ENCODE data around the gene INPPL1. TPM values are rescaled to one million over a fixed set of nuclear protein-coding genes. Genes with fewer than 3 reads are reported as not detected.

INPPL1 gene
- total RNA-seq, 1 donor from 2014 or later, result 69.2 TPM

DNA sequence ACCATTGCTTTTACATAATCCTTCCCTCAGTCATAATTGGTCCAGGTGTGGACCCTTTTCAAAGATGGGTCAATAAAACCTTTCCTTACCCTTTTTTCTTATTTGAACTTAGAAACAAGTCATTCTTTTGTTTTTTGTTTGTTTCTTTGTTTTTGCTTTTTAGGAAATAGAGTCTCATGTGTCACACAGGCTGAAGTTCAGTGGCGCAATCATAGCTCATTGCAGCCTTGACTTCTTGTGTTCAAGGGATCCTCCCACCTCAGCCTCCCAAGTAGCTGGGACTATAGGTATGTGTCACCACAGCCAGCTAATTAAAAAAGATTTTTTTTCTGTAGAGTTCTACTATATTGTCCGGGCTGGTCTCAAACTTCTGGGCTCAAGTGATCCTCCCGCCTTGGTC, 28.8 kb downstream of the INPPL1 start:
- DNase-seq (ENCODE audit: extremely low spot score in 2 of 2), result no peak
- no peaks in the 10 kb centered on the region for H3K4me1 ChIP-seq
- H3K36me3 ChIP-seq, result no peaks in the 10 kb centered on the region
- H3K27me3 ChIP-seq, result no peaks in the 10 kb centered on the region
- intact Hi-C loops (cut with DNase I), result no loop called here
- TF ChIP-seq POLR2AphosphoS5 (IDR thresholded peaks at IDR 0.05; ENCODE audit: insufficient read depth in 1 of 2, low read depth in 1 of 2), result no peak
- TF ChIP-seq, protein P1, sequence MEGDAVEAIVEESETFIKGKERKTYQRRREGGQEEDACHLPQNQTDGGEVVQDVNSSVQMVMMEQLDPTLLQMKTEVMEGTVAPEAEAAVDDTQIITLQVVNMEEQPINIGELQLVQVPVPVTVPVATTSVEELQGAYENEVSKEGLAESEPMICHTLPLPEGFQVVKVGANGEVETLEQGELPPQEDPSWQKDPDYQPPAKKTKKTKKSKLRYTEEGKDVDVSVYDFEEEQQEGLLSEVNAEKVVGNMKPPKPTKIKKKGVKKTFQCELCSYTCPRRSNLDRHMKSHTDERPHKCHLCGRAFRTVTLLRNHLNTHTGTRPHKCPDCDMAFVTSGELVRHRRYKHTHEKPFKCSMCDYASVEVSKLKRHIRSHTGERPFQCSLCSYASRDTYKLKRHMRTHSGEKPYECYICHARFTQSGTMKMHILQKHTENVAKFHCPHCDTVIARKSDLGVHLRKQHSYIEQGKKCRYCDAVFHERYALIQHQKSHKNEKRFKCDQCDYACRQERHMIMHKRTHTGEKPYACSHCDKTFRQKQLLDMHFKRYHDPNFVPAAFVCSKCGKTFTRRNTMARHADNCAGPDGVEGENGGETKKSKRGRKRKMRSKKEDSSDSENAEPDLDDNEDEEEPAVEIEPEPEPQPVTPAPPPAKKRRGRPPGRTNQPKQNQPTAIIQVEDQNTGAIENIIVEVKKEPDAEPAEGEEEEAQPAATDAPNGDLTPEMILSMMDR (IDR thresholded peaks at IDR 0.05), result no peak
- no peak for TF ChIP-seq POLR2A (IDR thresholded peaks at IDR 0.05)
- H3K4me3 ChIP-seq, result no peak overlapping the region
- H3K27ac ChIP-seq, result no peak overlapping the region
- no peaks in the 10 kb centered on the region for H3K9me3 ChIP-seq

DNA sequence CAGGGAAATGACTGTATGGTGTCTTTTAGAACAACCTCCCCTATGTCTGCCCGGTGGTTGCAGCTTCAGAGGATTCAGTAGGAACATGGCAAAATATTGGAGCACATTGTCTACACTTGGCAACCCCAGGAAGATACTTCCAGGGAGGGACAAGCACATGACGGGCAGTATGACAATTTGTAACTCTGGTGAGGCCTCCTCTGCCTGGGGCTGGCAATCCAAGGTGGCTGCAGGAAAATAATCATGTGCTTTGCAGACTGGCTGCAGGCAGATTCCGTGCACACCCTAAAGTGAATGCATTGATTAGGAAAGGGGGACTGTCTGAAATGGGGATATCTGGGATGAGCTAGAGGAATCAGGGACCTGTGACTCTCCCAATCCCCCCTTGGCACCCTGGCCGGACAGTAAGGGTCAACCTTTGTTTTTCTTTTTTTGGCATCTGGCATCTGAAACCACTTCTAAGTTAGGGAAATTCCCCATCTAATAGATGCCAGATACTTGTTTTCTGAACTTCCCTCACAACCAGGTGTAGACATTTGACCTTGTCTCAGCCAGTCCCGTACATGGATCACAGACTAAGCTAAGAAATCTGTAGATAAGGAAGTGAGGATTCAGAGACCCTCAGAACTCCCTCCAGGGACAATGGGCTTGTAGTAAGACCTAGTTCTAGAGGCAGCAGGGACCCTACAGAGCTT, 29.9 kb downstream of the INPPL1 start:
- no peak for TF ChIP-seq POLR2A (IDR thresholded peaks at IDR 0.05)
- TF ChIP-seq, protein P1 (IDR thresholded peaks at IDR 0.05), result no peak
- TF ChIP-seq POLR2AphosphoS5 (IDR thresholded peaks at IDR 0.05; ENCODE audit: insufficient read depth in 1 of 2, low read depth in 1 of 2), result no peak
- no peak for DNase-seq (ENCODE audit: extremely low spot score in 2 of 2)
- intact Hi-C loops (cut with DNase I), result no loop called here

DNA sequence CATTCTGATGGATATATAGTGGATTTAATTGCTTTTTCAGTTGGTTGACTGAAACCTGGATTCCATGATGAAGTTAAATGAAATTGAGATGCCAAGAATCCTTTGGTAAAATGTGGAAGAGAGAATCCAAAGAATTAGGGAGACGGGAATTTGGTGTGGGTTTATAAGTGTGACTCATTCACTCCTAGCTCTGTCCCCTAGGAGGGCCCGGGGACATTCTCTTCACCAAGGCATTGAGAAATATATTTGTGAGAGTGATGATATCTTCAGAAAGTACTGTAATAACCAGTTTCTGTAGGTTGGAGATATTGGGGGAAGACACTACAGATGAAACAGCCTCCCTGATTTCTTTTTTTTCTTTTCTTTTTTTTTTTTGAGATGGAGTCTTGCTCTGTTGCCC, 33.0 kb downstream of the INPPL1 start:
- DNase-seq (ENCODE audit: extremely low spot score in 2 of 2), result no peak
- Histone ChIP-seq H3K36me3 (no peaks in the 10 kb centered on the region), H3K4me3 (no peak overlapping the region), H3K9me3 (no peaks in the 10 kb centered on the region), H3K4me1 (no peaks in the 10 kb centered on the region), H3K27me3 (no peaks in the 10 kb centered on the region), H3K27ac (no peak overlapping the region)
- intact Hi-C loops (cut with DNase I), result no loop called here
- TF ChIP-seq, protein P1 (IDR thresholded peaks at IDR 0.05), result no peak
- TF ChIP-seq POLR2A (IDR thresholded peaks at IDR 0.05), result no peak
- TF ChIP-seq POLR2AphosphoS5 (IDR thresholded peaks at IDR 0.05; ENCODE audit: insufficient read depth in 1 of 2, low read depth in 1 of 2), result no peak

More for the DNA sequence above, 29.9 kb downstream of the INPPL1 start:
- H3K27me3 ChIP-seq, result no peaks in the 10 kb centered on the region
- no peak overlapping the region for H3K27ac ChIP-seq
- H3K36me3 ChIP-seq, result no peaks in the 10 kb centered on the region
- H3K9me3 ChIP-seq, result no peaks in the 10 kb centered on the region
- H3K4me1 ChIP-seq, result no peaks in the 10 kb centered on the region
- no peak overlapping the region for H3K4me3 ChIP-seq

DNA sequence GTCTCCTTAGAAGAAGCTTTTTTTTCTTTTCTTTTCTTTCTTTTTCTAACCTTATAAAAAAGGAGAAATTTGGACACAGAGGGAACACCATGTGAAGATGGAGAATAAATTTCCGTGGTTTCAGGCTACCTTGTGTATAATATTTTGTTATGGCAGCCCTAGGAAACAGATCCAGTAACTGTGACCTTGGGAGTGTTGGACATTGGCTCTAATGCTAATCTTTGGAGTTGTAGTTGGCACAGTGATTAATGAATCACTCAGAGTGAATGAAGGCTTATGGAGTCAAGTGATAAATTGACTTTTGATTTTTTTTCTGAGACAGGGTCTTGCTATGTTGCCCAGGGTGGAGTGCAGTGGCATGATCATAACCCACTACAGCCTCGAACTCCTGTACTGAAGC, 34.9 kb downstream of the INPPL1 start:
- TF ChIP-seq POLR2AphosphoS5 (IDR thresholded peaks at IDR 0.05; ENCODE audit: insufficient read depth in 1 of 2, low read depth in 1 of 2) (no peak), POLR2A (IDR thresholded peaks at IDR 0.05) (no peak)
- TF ChIP-seq, protein P1 (IDR thresholded peaks at IDR 0.05), result no peak
- H3K36me3 ChIP-seq, result no peaks in the 10 kb centered on the region
- no peaks in the 10 kb centered on the region for H3K9me3 ChIP-seq
- intact Hi-C loops (cut with DNase I), result no loop called here
- H3K4me3 ChIP-seq, result no peak overlapping the region
- DNase-seq (ENCODE audit: extremely low spot score in 2 of 2), result no peak
- H3K27me3 ChIP-seq, result no peaks in the 10 kb centered on the region
- no peak overlapping the region for H3K27ac ChIP-seq
- H3K4me1 ChIP-seq, result no peaks in the 10 kb centered on the region

DNA sequence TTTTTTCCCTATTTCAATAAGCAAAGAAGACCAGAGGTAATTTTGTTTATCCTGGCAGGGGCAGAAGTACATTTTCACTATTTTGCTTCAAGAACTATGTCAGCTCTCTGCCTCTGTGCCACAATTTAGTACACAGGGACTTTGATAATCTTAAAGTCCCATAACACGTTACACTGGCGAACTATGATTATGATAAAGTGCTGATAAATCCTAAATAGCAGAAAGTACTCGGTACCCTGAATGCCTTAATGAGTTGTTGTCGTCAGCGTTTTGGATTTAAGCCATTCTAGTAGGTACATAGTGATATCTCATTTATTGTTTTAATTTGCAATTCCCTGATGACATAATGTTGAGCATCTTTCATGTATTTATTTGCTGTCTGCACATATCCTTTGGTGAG, 36.0 kb downstream of the INPPL1 start:
- H3K4me1 ChIP-seq, result no peaks in the 10 kb centered on the region
- TF ChIP-seq, protein P1 (IDR thresholded peaks at IDR 0.05), result no peak
- TF ChIP-seq POLR2A (IDR thresholded peaks at IDR 0.05) (no peak), POLR2AphosphoS5 (IDR thresholded peaks at IDR 0.05; ENCODE audit: insufficient read depth in 1 of 2, low read depth in 1 of 2) (no peak)
- no peak overlapping the region for H3K4me3 ChIP-seq
- H3K27ac ChIP-seq, result no peak overlapping the region
- no peaks in the 10 kb centered on the region for H3K27me3 ChIP-seq
- H3K9me3 ChIP-seq, result no peaks in the 10 kb centered on the region
- intact Hi-C loops (cut with DNase I), result no loop called here
- no peaks in the 10 kb centered on the region for H3K36me3 ChIP-seq
- no peak for DNase-seq (ENCODE audit: extremely low spot score in 2 of 2)

All from vagina (tissue), 2 donors.